NCI-H2196 (cell line): ENCODE data around the gene ZNF273.

Source experiments
- DNase-seq: peaks from one replicate; lab custom pipeline; 2025; ENCODE audit not compliant: unreplicated experiment; lab: John Stamatoyannopoulos, UW

The ZNF273 gene

GRCh38 chr7:64876792-64877713 is 26.0 kb upstream of the ZNF273 start:
- peak; percentile 35 for DNase-seq

GRCh38 chr7:64877714-64878610 is 25.1 kb upstream of the ZNF273 start:
- no peak for DNase-seq

- DNase-seq, result no peak
Measured at GRCh38 chr7:64878684-64879083, 24.4 kb upstream of the ZNF273 start.

- no peak for DNase-seq
Measured at GRCh38 chr7:64879086-64879730, 23.9 kb upstream of the ZNF273 start.

GRCh38 chr7:64879800-64880199 is 23.3 kb upstream of the ZNF273 start:
- no peak for DNase-seq

GRCh38 chr7:64880322-64881297 is 22.5 kb upstream of the ZNF273 start:
- no peak for DNase-seq

- no peak for DNase-seq
Measured at GRCh38 chr7:64881461-64882287, 21.4 kb upstream of the ZNF273 start.

- DNase-seq, result peak; percentile 61
Measured at GRCh38 chr7:64882341-64883112, 20.5 kb upstream of the ZNF273 start.

GRCh38 chr7:64883113-64883905 is 19.8 kb upstream of the ZNF273 start:
- no peak for DNase-seq

GRCh38 chr7:64884085-64884912 is 18.8 kb upstream of the ZNF273 start:
- DNase-seq, result no peak

GRCh38 chr7:64884913-64885370 is 18.1 kb upstream of the ZNF273 start:
- no peak for DNase-seq

- no peak for DNase-seq
Measured at GRCh38 chr7:64885520-64886240, 17.4 kb upstream of the ZNF273 start.

GRCh38 chr7:64886956-64887545 is 16.0 kb upstream of the ZNF273 start:
- DNase-seq, result no peak

- DNase-seq, result no peak
Measured at GRCh38 chr7:64887756-64888508, 15.1 kb upstream of the ZNF273 start.

GRCh38 chr7:64888561-64888900 is 14.5 kb upstream of the ZNF273 start:
- no peak for DNase-seq
